Bronchial epithelial cell (primary cell): ENCODE data around the gene PLSCR4. TPM values are rescaled to one million over a fixed set of nuclear protein-coding genes. Genes with fewer than 3 reads are reported as not detected.

Source experiments
- DNase-seq: peaks from one replicate; pipeline ENCODE4 v3.0.0-alpha.2; 2010; ENCODE audit warnings: low read depth
- FAIRE-seq: peaks from 2 replicates; lab custom pipeline; 2011; peaks lifted over from hg19 to GRCh38; lab: Jason Lieb, UNC
- H3K27me3 ChIP-seq: 2 replicates; pipeline ENCODE4 v1.5.1; 2011; ENCODE audit warnings: low read length; ENCODE audit not compliant: control insufficient read depth, insufficient read depth
- H3K36me3 ChIP-seq: 2 replicates; pipeline ENCODE4 v1.5.1; 2011; ENCODE audit warnings: low read length; ENCODE audit not compliant: control insufficient read depth, insufficient read depth
- H3K4me3 ChIP-seq: 2 replicates; pipeline ENCODE4 v1.5.1; 2011; ENCODE audit warnings: mild to moderate bottlenecking, low read depth, low read length, control low read depth
- CTCF ChIP-seq: IDR thresholded peaks from 2 replicates; pipeline ENCODE4 v1.5.1; 2011; ENCODE audit warnings: mild to moderate bottlenecking, moderate library complexity, low read length, control low read depth, inconsistent platforms; ENCODE audit not compliant: insufficient read depth, severe bottlenecking
- total RNA-seq: library from RNA; depleted of rRNA; stranded (reverse); fragments of >200 nt; gene quantifications from 2 replicates; pipeline ENCODE4 v1.2.1, GENCODE V29; 2014

The PLSCR4 gene
- total RNA-seq, 1 donor from 2014 or later = 0.26 TPM

GRCh38 chr3:146160964-146161662, 89.8 kb downstream of the PLSCR4 start, which contains the start of gene PLOD2:
Gene PLOD2, minus strand, starts transcription at chr3:146161184. Its CDS starts 195 bp downstream, at chr3:146160989.
- no peaks in the 10 kb centered on the region for H3K36me3 ChIP-seq
- peak; percentile 73 for DNase-seq
- no peaks in the 10 kb centered on the region for H3K27me3 ChIP-seq
- peak within 1 kb of the TSS; percentile 70 for H3K4me3 ChIP-seq
- no peak for TF ChIP-seq CTCF
- FAIRE-seq = no peak

- DNase-seq = peak; percentile 76
- no peaks in the 10 kb centered on the region for H3K27me3 ChIP-seq
- FAIRE-seq = no peak
- no peaks in the 10 kb centered on the region for H3K36me3 ChIP-seq
- peak overlapping the region; percentile 70 for H3K4me3 ChIP-seq
- peak; percentile 67 for TF ChIP-seq CTCF
Measured at GRCh38 chr3:146160321-146160963, 90.5 kb downstream of the PLSCR4 start.

- Histone ChIP-seq H3K36me3 (no peaks in the 10 kb centered on the region), H3K27me3 (no peaks in the 10 kb centered on the region), H3K4me3 (peak overlapping the region; percentile 70)
- DNase-seq = no peak
- no peak for TF ChIP-seq CTCF
- no peak for FAIRE-seq
Measured at GRCh38 chr3:146159616-146160320, 91.1 kb downstream of the PLSCR4 start.

- DNase-seq (no peak), FAIRE-seq (no peak)
- no peak for TF ChIP-seq CTCF
Measured at GRCh38 chr3:146159037-146159436, 91.9 kb downstream of the PLSCR4 start.

GRCh38 chr3:146157325-146158060, 93.4 kb downstream of the PLSCR4 start:
- no peak for FAIRE-seq
- no peak overlapping the region for H3K4me3 ChIP-seq

More at GRCh38 chr3:146159037-146159436, 91.9 kb downstream of the PLSCR4 start:
- Histone ChIP-seq H3K36me3 (no peaks in the 10 kb centered on the region), H3K4me3 (peak overlapping the region; percentile 70), H3K27me3 (no peaks in the 10 kb centered on the region)

More at GRCh38 chr3:146157325-146158060, 93.4 kb downstream of the PLSCR4 start:
- H3K27me3 ChIP-seq = no peaks in the 10 kb centered on the region
- DNase-seq = no peak
- H3K36me3 ChIP-seq = no peaks in the 10 kb centered on the region
- no peak for TF ChIP-seq CTCF
